IPS-15b (cell line): Measurements from ENCODE around the gene PTTG1IP.

Source experiments
- H3K27me3 ChIP-seq: one replicate; pipeline ENCODE4 v1.6.1; 2013; ENCODE audit warnings: low read length; ENCODE audit not compliant: control insufficient read depth, insufficient read depth
- H3K36me3 ChIP-seq: one replicate; pipeline ENCODE4 v1.6.1; 2013; ENCODE audit warnings: low read length; ENCODE audit not compliant: control insufficient read depth, insufficient read depth
- H3K4me1 ChIP-seq: one replicate; pipeline ENCODE4 v1.6.1; 2013; ENCODE audit warnings: mild to moderate bottlenecking, low read length; ENCODE audit not compliant: control insufficient read depth, insufficient read depth
- H3K4me3 ChIP-seq: one replicate; pipeline ENCODE4 v1.5.1; 2013; ENCODE audit warnings: low read depth, low read length
- H3K9ac ChIP-seq: one replicate; pipeline ENCODE4 v1.6.1; 2013; ENCODE audit warnings: low read depth, mild to moderate bottlenecking, low read length
- H3K9me3 ChIP-seq: one replicate; pipeline ENCODE4 v1.6.1; 2013; ENCODE audit warnings: mild to moderate bottlenecking, low read length; ENCODE audit not compliant: control insufficient read depth, insufficient read depth

Gene PTTG1IP

DNA sequence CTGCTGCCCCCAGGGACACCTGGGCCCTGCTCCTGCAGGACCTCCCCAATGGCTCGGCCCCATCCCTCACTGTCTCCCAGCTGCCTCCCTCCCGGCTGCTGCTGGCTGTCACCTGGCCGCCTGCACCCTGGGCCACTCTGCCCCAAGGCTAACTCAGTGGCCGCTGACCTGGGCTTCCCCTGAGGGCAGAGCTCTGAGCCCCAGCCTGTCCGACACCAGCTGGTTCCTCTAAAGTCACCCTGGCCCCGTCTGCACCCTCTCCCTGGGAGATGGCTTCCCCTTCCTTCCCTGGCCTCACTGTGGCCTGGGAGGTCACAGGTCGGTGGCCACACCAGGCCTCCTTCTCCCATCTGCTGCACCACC, 32.2 kb upstream of the PTTG1IP start:
- H3K36me3 ChIP-seq: no peaks in the 10 kb centered on the region
- H3K9me3 ChIP-seq: no peaks in the 10 kb centered on the region
- H3K27me3 ChIP-seq: no peaks in the 10 kb centered on the region
- H3K4me3 ChIP-seq: no peak overlapping the region
- no peak overlapping the region for H3K9ac ChIP-seq
- H3K4me1 ChIP-seq: no peaks in the 10 kb centered on the region

- H3K9ac ChIP-seq: no peak overlapping the region
- no peaks in the 10 kb centered on the region for H3K27me3 ChIP-seq
- no peaks in the 10 kb centered on the region for H3K4me1 ChIP-seq
- H3K4me3 ChIP-seq: no peak overlapping the region
- H3K9me3 ChIP-seq: no peaks in the 10 kb centered on the region
- H3K36me3 ChIP-seq: no peaks in the 10 kb centered on the region
Observed at GRCh38 chr21:44905016-44905727, 31.7 kb upstream of the PTTG1IP start.

GRCh38 chr21:44904141-44904923, 30.8 kb upstream of the PTTG1IP start:
- Histone ChIP-seq H3K27me3 (no peaks in the 10 kb centered on the region), H3K4me3 (no peak overlapping the region), H3K9me3 (no peaks in the 10 kb centered on the region), H3K9ac (no peak overlapping the region), H3K4me1 (no peaks in the 10 kb centered on the region), H3K36me3 (no peaks in the 10 kb centered on the region)

DNA sequence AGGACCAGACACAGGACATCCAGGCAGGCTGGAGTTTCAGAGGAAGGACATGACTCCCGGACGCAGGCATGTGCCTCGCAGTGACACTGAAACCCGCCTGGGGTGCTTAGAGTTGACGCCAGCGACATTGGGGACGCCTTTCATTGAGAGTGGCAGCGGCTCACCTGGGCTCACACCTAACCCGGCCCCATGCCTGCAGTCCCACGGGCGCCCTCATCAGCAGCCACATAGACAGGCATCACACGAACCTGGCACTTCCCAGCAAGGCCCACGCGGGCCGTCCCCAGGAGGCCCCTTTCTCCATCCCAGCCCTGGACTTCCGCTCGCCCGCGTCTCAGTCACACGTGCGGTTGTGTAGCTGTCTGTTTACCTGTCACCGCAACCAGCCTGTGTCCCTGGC, 30.2 kb upstream of the PTTG1IP start:
- Histone ChIP-seq H3K9me3 (no peaks in the 10 kb centered on the region), H3K4me1 (no peaks in the 10 kb centered on the region), H3K9ac (no peak overlapping the region), H3K27me3 (no peaks in the 10 kb centered on the region), H3K4me3 (no peak overlapping the region), H3K36me3 (peaks cover 3% of the 10 kb centered on the region)

DNA sequence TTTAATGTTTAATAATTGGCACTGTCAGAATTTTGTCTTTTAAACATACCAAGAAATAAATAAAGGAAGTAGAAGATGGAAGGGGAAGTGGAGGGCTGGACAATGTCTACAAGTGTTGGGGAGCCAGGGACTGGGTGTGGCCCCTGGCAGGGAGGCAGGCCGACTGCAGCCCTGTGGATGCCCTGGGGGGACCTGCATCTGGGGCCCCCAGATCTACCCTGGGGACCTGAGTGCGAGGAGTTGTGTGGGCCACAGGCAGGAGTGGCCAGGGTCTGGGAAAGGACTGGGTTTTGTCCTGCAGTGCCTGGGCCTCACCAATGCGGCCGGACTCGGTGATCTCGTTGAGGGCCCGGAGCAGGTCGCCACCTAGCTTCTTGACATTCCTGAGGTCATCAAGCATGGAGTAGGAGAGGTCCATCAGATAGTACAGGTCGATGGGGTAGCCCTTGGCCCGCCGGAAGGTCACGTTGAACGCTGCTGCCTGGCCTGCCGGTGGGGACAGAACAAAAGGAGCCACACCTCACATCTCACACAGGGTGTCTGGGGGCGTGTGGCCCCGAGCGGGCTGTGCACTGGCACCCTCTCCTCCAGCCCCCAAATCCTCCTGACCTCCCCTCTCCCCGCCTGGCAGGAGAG, 29.7 kb upstream of the PTTG1IP start:
- Histone ChIP-seq H3K4me1 (no peaks in the 10 kb centered on the region), H3K27me3 (no peaks in the 10 kb centered on the region), H3K9ac (no peak overlapping the region), H3K4me3 (no peak overlapping the region), H3K36me3 (peaks cover 3% of the 10 kb centered on the region), H3K9me3 (no peaks in the 10 kb centered on the region)

DNA sequence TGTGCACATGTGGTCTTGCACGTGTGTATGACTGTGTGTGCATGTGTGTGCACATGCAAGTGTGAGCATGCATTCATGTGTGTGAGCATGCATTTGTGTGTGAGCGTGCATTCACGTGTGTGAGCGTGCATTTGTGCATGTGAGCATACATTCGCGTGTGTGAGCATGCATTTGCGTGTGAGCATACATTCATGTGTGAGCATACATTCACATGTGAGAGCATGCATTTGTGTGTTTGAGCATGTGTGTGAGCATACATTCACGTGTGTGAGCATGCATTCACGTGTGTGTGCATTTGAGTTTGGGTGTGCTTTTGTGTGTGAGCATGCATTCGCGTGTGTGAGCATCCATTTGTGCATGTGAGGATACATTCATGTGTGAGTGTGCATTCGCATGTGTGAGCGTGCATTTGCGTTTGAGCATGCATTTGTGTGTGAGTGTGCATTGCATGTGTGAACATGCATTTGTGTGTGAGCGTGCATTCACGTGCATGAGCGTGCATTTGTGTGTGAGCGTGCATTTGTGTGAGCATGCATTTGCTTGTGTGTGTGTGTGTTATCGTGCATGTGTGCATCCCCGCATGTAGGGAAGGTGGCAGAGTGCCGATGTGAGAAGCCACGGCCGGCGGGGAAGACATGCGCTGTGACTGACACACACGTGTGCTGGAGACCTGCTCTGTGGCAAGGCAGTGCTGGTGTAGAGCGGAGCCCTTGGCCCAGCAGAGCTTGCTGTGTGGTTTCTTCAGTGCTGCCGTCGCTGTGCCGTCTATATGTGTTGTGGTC, 29.0 kb upstream of the PTTG1IP start:
- Histone ChIP-seq H3K27me3 (no peaks in the 10 kb centered on the region), H3K9me3 (no peaks in the 10 kb centered on the region), H3K4me1 (no peaks in the 10 kb centered on the region), H3K4me3 (no peak overlapping the region), H3K36me3 (peaks cover 3% of the 10 kb centered on the region), H3K9ac (no peak overlapping the region)

- H3K9ac ChIP-seq: no peak overlapping the region
- no peaks in the 10 kb centered on the region for H3K9me3 ChIP-seq
- peaks cover 3% of the 10 kb centered on the region for H3K36me3 ChIP-seq
- no peaks in the 10 kb centered on the region for H3K27me3 ChIP-seq
- H3K4me3 ChIP-seq: no peak overlapping the region
- H3K4me1 ChIP-seq: no peaks in the 10 kb centered on the region
Observed at GRCh38 chr21:44901391-44902074, 28.0 kb upstream of the PTTG1IP start.

DNA sequence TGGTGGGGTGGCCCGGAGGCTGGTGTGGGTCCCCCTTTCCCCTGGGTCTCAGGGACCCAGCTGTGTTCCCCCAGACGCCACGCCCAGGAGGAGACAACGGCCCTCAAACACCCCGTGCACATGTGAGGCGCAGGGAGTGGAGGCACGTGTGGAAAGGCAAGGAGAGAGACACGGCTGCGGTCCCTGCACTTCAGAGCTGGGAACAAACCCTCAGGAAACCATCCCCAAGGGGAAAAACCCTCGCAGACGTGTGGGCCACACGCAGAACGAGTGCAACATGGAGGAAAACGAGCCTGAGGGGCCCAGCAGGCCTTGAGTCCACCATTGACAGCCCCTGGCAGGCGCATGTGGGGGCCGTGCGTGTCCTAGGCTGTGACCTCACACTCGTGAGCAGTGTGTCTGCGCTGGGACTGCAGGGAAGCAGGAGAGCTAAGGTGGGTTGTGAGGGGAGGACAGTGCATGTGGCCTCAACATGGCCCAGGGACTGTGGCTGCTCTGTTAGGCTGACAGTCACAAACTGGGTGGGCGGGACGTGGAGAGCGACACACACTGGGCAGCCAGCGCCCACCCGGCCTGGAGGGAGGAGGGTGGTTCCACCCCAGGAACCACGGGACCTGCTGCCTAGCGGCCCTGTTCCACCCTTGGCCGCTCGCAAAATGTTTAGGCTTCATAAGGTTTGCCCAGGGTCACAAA, 27.2 kb upstream of the PTTG1IP start:
- H3K4me1 ChIP-seq: no peaks in the 10 kb centered on the region

DNA sequence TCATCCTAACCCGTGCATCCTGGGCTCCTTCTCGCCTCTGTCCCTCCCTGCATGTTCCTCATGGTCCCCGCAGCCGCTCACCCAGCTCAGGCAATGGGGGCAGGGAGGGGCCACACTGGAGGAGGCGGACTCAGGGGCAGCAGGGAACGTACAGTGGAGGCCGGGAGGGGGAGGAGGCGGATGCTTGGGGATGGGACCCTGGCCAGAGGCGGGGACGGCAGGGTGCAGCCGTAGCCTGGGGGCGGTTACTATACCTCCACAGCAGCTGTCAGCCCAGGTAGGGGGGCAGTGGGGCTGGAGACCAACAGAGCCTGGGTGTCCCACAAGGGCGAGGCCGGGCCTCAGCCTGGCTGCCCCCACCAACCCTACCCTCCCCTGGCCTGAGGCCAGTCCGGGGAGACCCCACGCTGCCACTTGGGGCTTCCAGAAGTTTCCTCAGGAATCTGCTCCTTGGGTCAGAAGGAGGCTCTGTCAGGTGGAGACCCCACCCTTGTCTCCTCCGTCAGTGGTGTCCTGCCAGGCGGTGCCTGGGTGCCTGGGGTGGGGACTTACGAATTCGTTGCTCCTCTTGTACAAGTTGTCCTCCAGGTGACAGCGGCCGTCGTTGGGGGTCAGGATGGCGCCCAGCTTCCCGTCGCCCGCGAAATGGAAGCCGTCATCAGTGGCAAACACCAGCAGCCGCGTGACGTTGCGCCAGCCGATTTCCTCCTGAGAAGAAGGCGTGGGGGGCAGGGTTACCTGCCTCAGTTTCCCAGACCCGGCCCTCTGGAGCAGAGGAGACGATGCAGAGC, 26.5 kb upstream of the PTTG1IP start:
- Histone ChIP-seq H3K9me3 (no peaks in the 10 kb centered on the region), H3K27me3 (no peaks in the 10 kb centered on the region), H3K4me3 (no peak overlapping the region), H3K36me3 (peaks cover 3% of the 10 kb centered on the region), H3K9ac (no peak overlapping the region), H3K4me1 (no peaks in the 10 kb centered on the region)

More for the DNA sequence above, 27.2 kb upstream of the PTTG1IP start:
- Histone ChIP-seq H3K36me3 (peaks cover 3% of the 10 kb centered on the region), H3K4me3 (no peak overlapping the region), H3K9ac (no peak overlapping the region), H3K27me3 (no peaks in the 10 kb centered on the region), H3K9me3 (no peaks in the 10 kb centered on the region)
